HEK293T (cell line): Measurements from ENCODE around the gene SLC38A4.

ENCODE experiments used
- BHLHE40 ChIP-seq: fragments of 450-650 bp; IDR thresholded peaks from 2 replicates; pipeline ENCODE4 v1.6.1; 2016; ENCODE audit warnings: mild to moderate bottlenecking, moderate library complexity, borderline replicate concordance
- ELF4 ChIP-seq: fragments of 450-650 bp; IDR thresholded peaks from 2 replicates; pipeline ENCODE4 v1.6.1; 2017; ENCODE audit warnings: antibody characterized with exemption
- FOXA1 ChIP-seq: fragments of 450-650 bp; IDR thresholded peaks from 2 replicates; pipeline ENCODE4 v1.6.1; 2016; ENCODE audit warnings: mild to moderate bottlenecking
- FOXK2 ChIP-seq: fragments of 450-650 bp; IDR thresholded peaks from 2 replicates; pipeline ENCODE4 v1.6.1; 2016; ENCODE audit warnings: mild to moderate bottlenecking
- FOXM1 ChIP-seq: fragments of 450-650 bp; IDR thresholded peaks from 2 replicates; pipeline ENCODE4 v1.6.1; 2017; ENCODE audit warnings: mild to moderate bottlenecking, borderline replicate concordance
- L3MBTL2 ChIP-seq: fragments of 450-650 bp; conservative IDR thresholded peaks from 2 replicates; pipeline ENCODE4 v1.6.1; 2016; ENCODE audit warnings: mild to moderate bottlenecking
- LEF1 ChIP-seq: fragments of 450-650 bp; IDR thresholded peaks from 2 replicates; pipeline ENCODE4 v1.6.1; 2017; ENCODE audit warnings: mild to moderate bottlenecking, borderline replicate concordance
- NFRKB ChIP-seq: fragments of 450-650 bp; IDR thresholded peaks from 2 replicates; pipeline ENCODE4 v1.6.1; 2016; ENCODE audit warnings: mild to moderate bottlenecking, moderate library complexity
- SP1 ChIP-seq: fragments of 450-650 bp; IDR thresholded peaks from 2 replicates; pipeline ENCODE4 v1.6.1; 2017
- SUZ12 ChIP-seq: fragments of 450-650 bp; IDR thresholded peaks from 2 replicates; pipeline ENCODE4 v1.6.1; 2016; ENCODE audit warnings: mild to moderate bottlenecking
- TARDBP ChIP-seq: fragments of 450-650 bp; IDR thresholded peaks from 2 replicates; pipeline ENCODE4 v1.6.1; 2016
- ZNF384 ChIP-seq: fragments of 450-650 bp; IDR thresholded peaks from 2 replicates; pipeline ENCODE4 v1.6.1; 2016

DNA sequence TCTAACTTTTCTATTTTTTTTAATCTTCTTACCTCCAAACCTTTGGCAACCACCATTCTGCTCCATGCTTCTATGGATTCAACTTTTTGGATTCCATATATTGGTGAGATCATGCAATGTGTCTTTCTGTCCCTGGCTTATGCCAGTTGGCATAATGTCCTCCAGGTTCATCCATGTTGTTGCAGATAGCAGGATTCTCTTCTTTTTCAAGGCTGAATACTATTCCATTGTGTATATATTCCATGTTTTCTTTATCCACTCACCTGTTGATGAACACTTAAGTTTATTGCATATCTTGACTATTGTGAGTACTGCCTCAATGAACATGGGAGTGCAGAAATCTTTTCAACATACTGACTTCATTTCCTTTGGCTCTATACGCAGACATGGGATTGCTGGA lies 21.2 kb upstream of the SLC38A4 start:
- no peak for TF ChIP-seq ELF4
- TF ChIP-seq FOXM1: no peak
- TF ChIP-seq SP1: no peak
- TF ChIP-seq SUZ12: no peak
- TF ChIP-seq NFRKB: no peak
- TF ChIP-seq LEF1: no peak
- TF ChIP-seq ZNF384: no peak
- no peak for TF ChIP-seq FOXA1
- TF ChIP-seq BHLHE40: no peak
- TF ChIP-seq TARDBP: no peak
- TF ChIP-seq L3MBTL2: no peak
- no peak for TF ChIP-seq FOXK2
